VCaP (cell line): ENCODE results near the gene GLP2R.

Experiments used
- H3K27ac ChIP-seq: fragments of 450-650 bp; 2 replicates; pipeline ENCODE4 v1.5.1; 2017
- TF ChIP-seq, protein P1 (sequence below): fragments of 450-650 bp; conservative IDR thresholded peaks from 2 replicates; pipeline ENCODE4 v1.5.1; 2017; ENCODE audit warnings: mild to moderate bottlenecking, moderate library complexity

Gene GLP2R

DNA sequence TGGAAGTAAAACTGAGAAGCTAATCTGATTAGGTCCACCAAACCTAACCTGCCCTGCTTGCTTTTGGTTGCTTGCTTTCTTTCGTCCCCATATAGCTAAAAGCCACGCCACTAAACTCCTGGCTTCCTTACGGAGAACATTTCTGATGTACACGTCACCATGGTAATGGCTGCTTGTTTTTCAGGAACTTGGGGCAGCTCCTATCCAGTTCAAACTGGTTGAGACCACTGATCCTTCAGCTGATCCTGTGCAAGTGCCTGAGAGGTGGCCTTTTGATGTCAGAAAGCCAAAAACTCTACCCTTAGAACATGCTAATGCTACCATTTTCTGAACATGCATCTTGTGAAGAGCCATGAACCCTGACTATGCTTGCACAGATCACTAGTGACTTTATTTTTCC is 20.0 kb upstream of the GLP2R start:
- TF ChIP-seq, protein P1, sequence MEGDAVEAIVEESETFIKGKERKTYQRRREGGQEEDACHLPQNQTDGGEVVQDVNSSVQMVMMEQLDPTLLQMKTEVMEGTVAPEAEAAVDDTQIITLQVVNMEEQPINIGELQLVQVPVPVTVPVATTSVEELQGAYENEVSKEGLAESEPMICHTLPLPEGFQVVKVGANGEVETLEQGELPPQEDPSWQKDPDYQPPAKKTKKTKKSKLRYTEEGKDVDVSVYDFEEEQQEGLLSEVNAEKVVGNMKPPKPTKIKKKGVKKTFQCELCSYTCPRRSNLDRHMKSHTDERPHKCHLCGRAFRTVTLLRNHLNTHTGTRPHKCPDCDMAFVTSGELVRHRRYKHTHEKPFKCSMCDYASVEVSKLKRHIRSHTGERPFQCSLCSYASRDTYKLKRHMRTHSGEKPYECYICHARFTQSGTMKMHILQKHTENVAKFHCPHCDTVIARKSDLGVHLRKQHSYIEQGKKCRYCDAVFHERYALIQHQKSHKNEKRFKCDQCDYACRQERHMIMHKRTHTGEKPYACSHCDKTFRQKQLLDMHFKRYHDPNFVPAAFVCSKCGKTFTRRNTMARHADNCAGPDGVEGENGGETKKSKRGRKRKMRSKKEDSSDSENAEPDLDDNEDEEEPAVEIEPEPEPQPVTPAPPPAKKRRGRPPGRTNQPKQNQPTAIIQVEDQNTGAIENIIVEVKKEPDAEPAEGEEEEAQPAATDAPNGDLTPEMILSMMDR = no peak
- no peak overlapping the region for H3K27ac ChIP-seq

DNA sequence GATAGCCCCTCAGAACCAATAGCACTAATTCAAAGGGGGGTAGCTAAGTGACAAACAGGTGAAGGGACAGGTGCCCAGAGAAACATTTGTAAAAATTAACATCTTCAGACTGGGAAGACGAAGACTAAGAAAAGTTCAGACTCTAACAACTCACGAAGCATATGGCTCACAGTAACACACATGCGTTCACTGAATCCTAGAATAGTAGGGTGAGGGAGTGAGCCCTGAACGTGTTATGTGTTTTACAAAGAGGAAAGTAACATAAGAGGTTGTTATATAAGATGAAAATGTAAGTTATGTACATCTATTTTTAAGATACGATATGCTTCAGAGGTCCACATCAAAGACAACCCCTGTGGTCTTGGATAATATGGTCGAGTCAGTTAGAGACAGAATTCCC is 19.0 kb upstream of the GLP2R start:
- H3K27ac ChIP-seq = no peak overlapping the region
- TF ChIP-seq, protein P1 = no peak

DNA sequence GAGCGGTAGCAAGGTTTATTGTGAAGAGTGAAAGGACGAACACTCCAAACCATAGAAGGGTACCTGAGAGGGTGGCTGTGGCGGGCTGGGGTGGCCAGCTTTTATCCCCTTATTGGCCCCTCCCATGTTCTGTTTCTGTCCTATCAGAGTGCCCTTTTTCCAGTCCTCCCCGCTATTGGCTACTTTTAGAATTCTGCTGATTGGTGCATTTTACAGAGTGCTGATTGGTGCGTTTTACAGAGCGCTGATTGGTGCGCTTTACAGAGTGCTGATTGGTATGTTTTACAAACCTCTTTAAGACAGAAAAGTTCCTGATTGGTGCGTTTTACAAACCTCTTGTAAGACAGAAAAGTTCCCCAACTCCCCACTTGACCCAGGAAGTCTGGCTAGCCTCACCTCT is 16.3 kb upstream of the GLP2R start:
- no peak overlapping the region for H3K27ac ChIP-seq
- TF ChIP-seq, protein P1 = no peak

DNA sequence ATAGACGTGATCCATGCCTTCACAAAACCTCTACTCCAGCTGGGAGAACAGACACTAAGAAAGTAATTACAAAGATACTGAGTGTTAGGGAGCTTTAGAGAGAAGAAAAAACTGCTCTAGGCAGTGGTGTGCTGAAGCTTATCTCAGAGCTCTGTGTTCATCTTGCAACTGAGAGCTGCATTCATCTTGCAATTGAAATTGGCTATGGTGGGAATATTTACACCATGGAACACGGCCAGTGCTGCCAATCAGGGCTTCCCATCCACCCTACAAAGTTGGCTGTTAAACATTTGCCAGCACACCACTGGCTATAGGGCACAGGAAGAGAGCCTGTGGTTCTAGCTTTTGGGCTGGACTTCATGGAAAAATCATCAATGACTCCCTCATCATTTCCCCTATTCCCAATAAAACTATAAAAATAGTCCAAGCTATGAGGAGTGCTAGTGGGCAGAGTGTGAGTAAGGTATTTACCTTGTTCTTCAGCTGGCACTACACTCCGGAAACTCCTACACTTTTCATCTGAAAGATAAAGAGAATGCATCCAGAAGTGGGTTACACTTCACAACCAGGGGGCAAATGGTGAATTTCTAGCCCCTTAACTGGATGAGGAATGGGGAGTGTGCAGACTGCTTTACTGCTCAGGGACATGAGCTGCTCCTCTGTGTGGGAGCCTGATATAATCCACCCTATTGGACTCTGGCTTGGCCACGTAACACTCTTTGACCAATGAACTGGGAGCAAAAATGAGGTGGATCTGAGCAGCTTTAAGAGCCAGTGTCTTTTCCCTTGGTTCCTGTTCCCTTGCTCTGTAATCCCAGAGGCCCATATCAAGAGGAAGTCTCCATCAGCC is 15.4 kb upstream of the GLP2R start:
- no peak overlapping the region for H3K27ac ChIP-seq
- TF ChIP-seq, protein P1 = no peak

DNA sequence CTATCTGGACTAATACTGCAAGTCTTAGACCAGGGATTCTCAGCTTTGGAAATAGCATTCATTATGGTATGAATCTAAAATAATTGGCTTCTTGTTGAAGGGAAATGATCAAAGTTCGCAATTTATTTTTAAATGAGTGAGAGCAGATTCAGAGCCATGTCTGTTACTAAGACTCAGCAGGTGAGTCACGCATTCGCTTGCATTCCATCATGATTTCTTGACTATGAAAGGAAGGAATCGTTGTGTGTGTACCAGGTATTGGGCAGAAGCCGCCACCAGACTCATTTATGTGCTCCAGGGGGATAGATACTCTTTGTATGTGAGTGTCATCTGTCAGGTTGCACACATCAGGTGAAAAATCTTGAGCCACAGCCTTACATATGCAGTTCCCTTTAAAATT is 14.6 kb upstream of the GLP2R start:
- TF ChIP-seq, protein P1 = no peak

DNA sequence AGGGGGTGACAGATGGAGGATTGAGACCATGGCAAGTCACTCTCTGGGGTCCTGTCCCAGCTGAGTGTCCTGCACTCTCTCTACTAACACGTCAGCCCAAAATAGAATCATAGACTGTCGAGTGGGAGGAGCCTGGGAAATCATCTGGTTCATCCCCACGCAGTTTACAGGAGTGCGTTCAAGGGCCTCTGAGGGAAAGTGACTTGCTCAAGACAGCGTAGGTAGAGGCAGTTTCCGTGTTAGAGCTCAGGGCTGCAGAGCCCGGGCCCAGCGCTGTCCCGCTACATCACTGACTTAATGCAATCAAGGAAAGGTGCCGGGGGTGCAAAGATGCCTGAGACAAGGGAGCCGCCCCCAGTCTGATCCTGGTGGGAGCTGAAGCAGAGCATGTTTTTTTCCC is 14.2 kb upstream of the GLP2R start:
- H3K27ac ChIP-seq = no peak overlapping the region
- TF ChIP-seq, protein P1 = no peak

More for the DNA sequence above, 14.6 kb upstream of the GLP2R start:
- no peak overlapping the region for H3K27ac ChIP-seq

DNA sequence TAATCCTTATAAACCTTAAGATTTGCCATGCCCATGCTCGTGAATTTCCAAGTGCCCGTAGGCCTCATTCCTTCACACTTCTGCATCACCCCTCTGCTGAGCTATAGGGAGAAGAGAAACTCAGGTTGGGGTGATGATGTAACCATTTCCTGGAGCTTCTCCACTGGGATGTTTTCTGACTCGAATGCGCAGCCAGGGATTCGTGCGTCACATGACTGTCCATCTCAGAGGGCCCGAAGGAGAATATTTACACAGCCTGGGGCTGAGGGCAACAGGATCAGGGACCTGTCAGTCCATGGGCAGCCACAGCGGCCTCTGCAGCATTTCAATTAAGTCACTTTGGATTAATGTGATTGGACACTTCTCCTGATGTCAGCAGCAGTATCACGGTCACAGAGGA is 12.6 kb upstream of the GLP2R start:
- no peak overlapping the region for H3K27ac ChIP-seq
- TF ChIP-seq, protein P1 = no peak
